OCI-LY7 (cell line): ENCODE results near the gene TSPAN17.

ENCODE experiments used
- EZH2phosphoT487 ChIP-seq: fragments of 200-600 bp; sonication (generic); IDR thresholded peaks from 2 replicates; pipeline ENCODE4 v1.6.1; 2018; ENCODE audit warnings: low read depth, borderline replicate concordance, mild to moderate bottlenecking, mixed run types, antibody characterized with exemption, low read length, moderate library complexity, mixed read lengths
- TF ChIP-seq, protein P1 (sequence below): fragments of 200-600 bp; sonication (generic); conservative IDR thresholded peaks from 2 replicates; pipeline ENCODE4 v1.5.1; 2014; ENCODE audit warnings: mild to moderate bottlenecking, antibody characterized with exemption, low read length, moderate library complexity, mixed read lengths

DNA sequence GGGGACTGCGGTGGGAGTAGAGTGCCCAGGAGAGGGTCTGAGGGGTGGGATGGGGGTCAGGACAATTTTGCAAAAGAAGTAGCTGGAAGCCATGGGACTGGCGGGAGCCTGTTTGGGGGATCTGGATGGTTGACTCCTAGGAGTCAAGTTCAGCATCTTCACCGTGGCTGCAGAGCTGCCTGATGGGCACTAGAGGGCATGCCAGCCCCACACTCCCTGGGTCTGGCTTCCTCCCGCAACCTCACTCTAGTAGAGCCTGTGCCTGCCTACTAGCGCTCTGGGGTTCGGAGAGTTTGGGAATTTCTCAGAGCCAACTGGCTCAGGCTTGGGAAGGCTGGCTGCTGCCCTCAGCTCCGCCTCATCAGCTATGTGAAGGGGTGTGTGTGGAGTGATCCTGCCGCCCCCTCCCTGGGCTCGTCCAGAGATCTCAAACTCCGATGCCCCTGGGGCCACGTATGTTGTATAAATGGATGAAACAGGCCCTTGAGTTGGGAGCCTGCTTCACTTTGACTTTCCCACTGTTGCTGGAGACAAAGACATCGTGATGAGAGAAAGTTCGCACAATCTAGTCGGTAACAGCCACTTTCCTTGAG lies 10.8 kb downstream of the TSPAN17 start:
- TF ChIP-seq, protein P1, sequence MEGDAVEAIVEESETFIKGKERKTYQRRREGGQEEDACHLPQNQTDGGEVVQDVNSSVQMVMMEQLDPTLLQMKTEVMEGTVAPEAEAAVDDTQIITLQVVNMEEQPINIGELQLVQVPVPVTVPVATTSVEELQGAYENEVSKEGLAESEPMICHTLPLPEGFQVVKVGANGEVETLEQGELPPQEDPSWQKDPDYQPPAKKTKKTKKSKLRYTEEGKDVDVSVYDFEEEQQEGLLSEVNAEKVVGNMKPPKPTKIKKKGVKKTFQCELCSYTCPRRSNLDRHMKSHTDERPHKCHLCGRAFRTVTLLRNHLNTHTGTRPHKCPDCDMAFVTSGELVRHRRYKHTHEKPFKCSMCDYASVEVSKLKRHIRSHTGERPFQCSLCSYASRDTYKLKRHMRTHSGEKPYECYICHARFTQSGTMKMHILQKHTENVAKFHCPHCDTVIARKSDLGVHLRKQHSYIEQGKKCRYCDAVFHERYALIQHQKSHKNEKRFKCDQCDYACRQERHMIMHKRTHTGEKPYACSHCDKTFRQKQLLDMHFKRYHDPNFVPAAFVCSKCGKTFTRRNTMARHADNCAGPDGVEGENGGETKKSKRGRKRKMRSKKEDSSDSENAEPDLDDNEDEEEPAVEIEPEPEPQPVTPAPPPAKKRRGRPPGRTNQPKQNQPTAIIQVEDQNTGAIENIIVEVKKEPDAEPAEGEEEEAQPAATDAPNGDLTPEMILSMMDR: peak; percentile 85
- no peak for TF ChIP-seq EZH2phosphoT487
